GM19351 (cell line): Measurements from ENCODE around the gene RNU5D-1.
"Not testable (repeated sequence)": the region's sequence is repeated elsewhere in the genome, so short reads cannot be mapped to it uniquely, and the experiment has no call there.

Experiments used
- ATAC-seq: cut with Tn5 transposase; IDR thresholded peaks from one replicate; pipeline ENCODE4 v1.9.1; 2021; ENCODE audit warnings: mild to moderate bottlenecking, moderate library complexity; ENCODE audit not compliant: unreplicated experiment

Gene RNU5D-1

GRCh38 chr1:44705470-44705869 is 25.5 kb downstream of the RNU5D-1 start:
- no peak for ATAC-seq

DNA sequence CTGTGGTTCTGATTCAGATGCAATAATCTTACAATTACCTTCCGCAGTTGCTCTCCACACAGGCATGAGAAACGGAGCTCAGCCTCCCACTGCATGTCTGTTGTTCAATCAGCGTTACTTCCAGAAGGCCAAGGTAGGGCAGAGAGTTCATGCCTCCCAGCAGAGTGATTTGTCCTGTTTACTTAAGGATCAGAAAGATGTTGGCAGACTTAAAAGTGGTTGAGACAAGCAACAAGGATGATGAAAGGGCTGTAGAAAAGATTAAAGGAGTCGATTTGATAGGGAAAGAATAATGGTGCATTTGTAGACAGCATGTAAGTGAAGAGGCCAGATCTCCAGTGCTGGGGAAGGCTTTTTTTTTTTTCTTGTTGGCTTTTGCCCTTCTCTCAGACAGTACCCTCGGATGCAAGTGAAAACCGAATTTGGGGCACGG is 29.8 kb downstream of the RNU5D-1 start:
- no peak for ATAC-seq

DNA sequence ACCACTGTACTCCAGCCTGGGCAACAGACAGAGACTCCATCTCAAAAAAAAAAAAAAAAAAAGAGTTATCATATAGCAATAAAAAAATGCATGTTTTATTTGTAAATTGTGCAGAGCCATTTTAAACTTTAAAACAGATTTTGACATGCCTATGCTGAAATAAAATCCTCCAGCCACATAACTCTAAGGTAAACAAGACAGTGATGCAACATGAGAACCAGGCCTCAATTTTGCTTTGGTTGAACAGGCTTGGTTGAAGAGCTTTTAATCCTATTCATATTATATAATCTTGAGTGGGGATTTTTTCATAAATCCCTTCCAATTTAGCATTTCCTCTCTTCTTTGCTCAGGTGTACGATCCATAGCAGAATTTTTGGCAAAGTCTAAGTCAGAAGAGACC is 30.4 kb downstream of the RNU5D-1 start:
- ATAC-seq, result no peak

GRCh38 chr1:44699375-44699774 is 31.6 kb downstream of the RNU5D-1 start:
- ATAC-seq, result not testable (repeated sequence)

DNA sequence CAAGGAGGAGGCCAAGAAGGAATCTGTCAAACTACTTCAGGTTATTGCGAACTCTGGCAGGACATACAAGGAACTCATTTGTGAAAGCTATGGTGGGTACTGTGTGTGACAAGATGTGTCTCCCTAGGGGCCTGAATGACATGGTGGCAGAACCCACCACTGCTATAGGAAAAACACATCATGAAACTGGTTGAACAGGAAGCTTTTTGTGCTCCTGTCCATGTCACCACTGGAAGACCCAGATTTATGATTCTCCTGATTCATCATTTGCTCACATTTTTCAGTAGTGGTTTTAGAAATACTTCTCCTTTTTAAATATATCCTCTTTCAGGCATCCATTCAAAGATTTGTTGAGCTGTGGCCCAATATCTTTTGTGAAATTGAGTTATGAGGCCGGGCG is 32.8 kb downstream of the RNU5D-1 start:
- no peak for ATAC-seq

- no peak for ATAC-seq
Observed at GRCh38 chr1:44696789-44697345, 34.1 kb downstream of the RNU5D-1 start.

GRCh38 chr1:44696101-44696500 is 34.9 kb downstream of the RNU5D-1 start:
- no peak for ATAC-seq

- no peak for ATAC-seq
Observed at GRCh38 chr1:44695671-44696070, 35.3 kb downstream of the RNU5D-1 start.

DNA sequence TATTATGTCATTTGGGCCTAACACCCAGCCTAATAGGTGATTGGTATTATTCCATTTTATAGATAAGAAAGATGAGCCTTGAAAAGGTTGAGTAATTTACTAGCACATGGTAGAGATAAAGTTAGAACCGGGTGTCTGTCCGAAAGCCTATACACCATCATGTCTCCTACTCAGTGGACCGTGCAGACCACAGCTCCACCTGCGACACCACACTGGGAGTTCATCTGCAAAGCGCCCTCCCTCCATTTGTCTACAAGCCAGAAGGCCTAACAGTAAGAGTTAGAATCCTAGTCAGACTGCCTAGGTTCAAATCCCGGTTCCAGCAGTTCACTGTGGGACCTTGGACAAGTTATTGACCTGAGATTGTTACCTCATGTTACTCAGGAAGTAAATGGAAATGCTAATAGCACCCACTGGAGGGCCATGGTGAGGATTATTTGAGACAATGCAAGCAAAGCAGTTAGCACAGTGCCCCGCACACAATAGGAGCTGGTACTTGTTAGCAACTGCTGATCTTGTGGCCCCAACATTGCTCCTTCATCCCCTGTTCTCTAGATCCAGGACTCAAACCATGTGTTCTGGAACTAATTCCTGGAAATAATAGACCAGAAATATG is 36.0 kb downstream of the RNU5D-1 start:
- peak; percentile 75 for ATAC-seq

- no peak for ATAC-seq
Observed at GRCh38 chr1:44693900-44694299, 37.1 kb downstream of the RNU5D-1 start.

GRCh38 chr1:44693159-44693558 is 37.8 kb downstream of the RNU5D-1 start:
- ATAC-seq, result no peak

- ATAC-seq, result no peak
Observed at GRCh38 chr1:44689447-44689765, 41.6 kb downstream of the RNU5D-1 start.

DNA sequence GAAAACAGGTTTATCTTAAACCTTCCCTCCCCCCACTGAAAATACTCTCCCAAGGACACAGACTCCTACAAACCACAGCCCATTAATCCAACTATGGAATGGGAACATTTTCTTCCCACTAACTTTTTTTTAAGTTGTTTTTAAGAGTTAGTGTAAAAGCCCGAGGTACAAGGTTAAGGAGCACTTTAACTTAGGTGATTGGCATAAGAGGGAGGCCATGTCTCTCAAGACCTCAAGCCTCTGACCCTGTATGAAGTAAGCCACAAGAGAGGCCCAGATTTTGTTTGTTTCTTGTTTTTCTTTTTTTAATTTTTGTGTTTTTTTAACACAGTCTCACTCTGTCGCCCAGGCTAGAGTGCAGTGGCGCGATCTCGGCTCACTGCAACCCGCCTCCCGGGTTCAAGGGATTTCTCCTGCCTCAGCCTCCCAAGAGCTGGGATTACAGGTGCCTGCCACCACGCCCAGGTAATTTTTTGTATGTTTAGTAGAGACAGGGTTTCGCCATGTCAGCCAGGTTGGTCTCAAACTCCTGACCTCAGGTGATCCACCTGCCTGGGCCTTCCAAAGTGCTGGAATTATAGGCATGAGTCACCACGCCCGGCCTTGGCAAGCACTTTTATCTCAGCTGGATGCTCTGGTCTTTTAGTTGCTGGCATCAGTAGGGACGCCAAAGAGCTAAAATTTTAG is 42.1 kb downstream of the RNU5D-1 start:
- no peak for ATAC-seq

- ATAC-seq, result no peak
Observed at GRCh38 chr1:44685881-44686280, 45.1 kb downstream of the RNU5D-1 start.

- no peak for ATAC-seq
Observed at GRCh38 chr1:44685218-44685617, 45.8 kb downstream of the RNU5D-1 start.

DNA sequence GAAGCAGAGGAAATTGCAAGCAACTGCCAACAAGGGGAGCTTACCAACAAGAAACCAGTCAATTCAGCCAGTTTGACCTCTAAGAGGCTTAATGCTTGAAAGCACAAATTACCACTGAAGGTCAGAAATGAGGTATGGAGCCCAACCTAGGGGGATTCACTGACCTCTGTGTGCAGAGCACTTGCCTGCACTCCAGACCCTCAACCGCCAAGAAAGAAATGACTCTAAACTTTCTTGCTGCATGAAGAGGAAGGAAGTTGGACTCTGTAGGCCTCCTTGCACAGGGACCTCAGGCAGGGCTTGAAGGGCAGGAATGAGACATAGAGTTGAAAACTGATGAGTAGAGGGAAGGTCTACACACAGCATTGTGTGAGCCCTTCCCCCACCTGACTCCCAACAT is 46.4 kb downstream of the RNU5D-1 start:
- ATAC-seq, result peak; percentile 88

DNA sequence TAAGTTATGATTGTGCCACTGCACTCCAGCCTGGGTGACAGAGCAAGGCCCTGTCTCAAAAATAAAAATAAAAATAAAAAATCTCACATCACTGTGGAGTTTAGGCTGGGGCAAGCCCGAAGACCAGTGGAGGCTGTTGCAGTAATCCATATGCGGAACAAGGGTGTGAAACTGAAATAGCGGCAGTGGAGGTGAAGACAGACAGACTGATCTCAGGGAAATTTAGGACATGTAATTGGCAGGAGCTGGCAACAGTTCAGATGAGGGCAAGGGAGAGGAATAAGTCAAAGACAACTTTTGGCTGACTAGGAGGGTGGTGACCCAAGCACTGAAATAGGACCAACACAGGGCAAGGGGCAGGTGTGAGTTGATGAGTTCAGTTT is 48.1 kb downstream of the RNU5D-1 start:
- ATAC-seq, result no peak

DNA sequence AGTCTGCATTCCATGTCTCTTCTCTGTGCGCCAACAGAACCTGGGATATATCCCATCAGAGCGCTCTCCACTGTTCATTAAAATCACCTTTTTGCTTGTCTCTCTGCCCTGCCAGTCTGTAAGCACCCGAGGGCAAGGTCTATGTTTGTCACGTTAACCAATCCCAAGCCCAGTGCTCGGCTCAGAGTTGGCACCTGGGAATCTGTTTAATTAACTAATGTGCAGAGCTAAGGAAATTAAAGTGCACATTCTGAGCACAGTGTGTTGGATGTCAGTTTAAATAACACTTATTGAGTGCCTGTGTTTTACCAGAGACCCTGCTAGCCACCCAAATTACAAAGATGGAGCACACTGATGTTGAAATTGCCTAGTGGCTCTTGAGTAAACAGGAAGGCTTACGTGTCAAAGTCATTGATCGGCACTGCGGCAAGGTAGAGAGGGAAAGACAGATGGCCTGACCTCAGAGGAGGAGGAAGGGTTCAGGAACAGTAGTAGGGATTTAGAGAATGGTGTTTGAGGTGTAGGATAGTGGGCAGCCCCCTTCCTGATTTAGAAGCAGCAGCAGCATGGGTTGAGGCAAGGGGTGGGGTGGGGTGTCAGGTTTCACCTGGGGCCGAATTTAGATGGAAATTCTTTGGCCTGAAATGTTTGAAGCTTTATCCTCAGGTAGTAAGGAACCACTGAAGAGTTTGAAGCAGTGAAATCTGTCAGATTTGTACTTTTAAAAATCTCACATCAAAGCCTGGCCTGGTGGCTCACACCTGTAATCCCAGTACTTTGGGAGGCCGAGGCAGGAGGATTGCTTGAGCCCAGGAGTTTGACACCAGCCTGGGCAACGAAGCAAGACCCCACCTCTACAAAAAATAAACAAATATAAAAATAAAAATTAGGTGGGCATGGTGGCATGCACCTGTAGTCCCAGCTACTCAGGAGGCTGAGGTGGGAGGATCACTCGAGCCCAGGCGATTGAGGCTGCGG is 48.8 kb downstream of the RNU5D-1 start:
- ATAC-seq, result no peak
